ENCODE results near the gene EVPL.

The EVPL gene

GRCh38 chr17:76032073-76032779 lies 5.1 kb upstream of the EVPL start:
- TF ChIP-seq TAF1 (IDR thresholded peaks at IDR 0.05; ENCODE audit: borderline replicate concordance, insufficient read depth, low read length) (no peak), REST (IDR thresholded peaks at IDR 0.05; ENCODE audit: insufficient read depth in 1 of 2, low read depth in 2 of 2, low read length in 2 of 2) (no peak), POLR2AphosphoS5 (IDR thresholded peaks at IDR 0.05; ENCODE audit: low read depth, low read length) (no peak), SIN3A (IDR thresholded peaks at IDR 0.05; ENCODE audit: borderline replicate concordance, insufficient read depth, low read length) (no peak), FOXP2 (optimal IDR thresholded peaks at IDR 0.05; ENCODE audit: borderline replicate concordance, extremely low read depth, extremely low read length, insufficient read depth) (no peak)

- TF ChIP-seq FOXP2 (optimal IDR thresholded peaks at IDR 0.05; ENCODE audit: borderline replicate concordance, extremely low read depth, extremely low read length, insufficient read depth) (no peak), REST (IDR thresholded peaks at IDR 0.05; ENCODE audit: insufficient read depth in 1 of 2, low read depth in 2 of 2, low read length in 2 of 2) (no peak), TAF1 (IDR thresholded peaks at IDR 0.05; ENCODE audit: borderline replicate concordance, insufficient read depth, low read length) (no peak), SIN3A (IDR thresholded peaks at IDR 0.05; ENCODE audit: borderline replicate concordance, insufficient read depth, low read length) (no peak), POLR2AphosphoS5 (IDR thresholded peaks at IDR 0.05; ENCODE audit: low read depth, low read length) (no peak)
Observed at GRCh38 chr17:76026714-76027158, 370 bp downstream of the EVPL start.

GRCh38 chr17:76025294-76025693 lies 1.8 kb downstream of the EVPL start:
- no peak for TF ChIP-seq SIN3A (IDR thresholded peaks at IDR 0.05; ENCODE audit: borderline replicate concordance, insufficient read depth, low read length)
- TF ChIP-seq TAF1 (IDR thresholded peaks at IDR 0.05; ENCODE audit: borderline replicate concordance, insufficient read depth, low read length), result no peak
- no peak for TF ChIP-seq POLR2AphosphoS5 (IDR thresholded peaks at IDR 0.05; ENCODE audit: low read depth, low read length)
- TF ChIP-seq REST (IDR thresholded peaks at IDR 0.05; ENCODE audit: insufficient read depth in 1 of 2, low read depth in 2 of 2, low read length in 2 of 2), result no peak
- TF ChIP-seq FOXP2 (optimal IDR thresholded peaks at IDR 0.05; ENCODE audit: borderline replicate concordance, extremely low read depth, extremely low read length, insufficient read depth), result no peak

GRCh38 chr17:76024353-76024752 lies 2.8 kb downstream of the EVPL start:
- no peak for TF ChIP-seq POLR2AphosphoS5 (IDR thresholded peaks at IDR 0.05; ENCODE audit: low read depth, low read length)
- TF ChIP-seq FOXP2 (optimal IDR thresholded peaks at IDR 0.05; ENCODE audit: borderline replicate concordance, extremely low read depth, extremely low read length, insufficient read depth), result no peak
- no peak for TF ChIP-seq REST (IDR thresholded peaks at IDR 0.05; ENCODE audit: insufficient read depth in 1 of 2, low read depth in 2 of 2, low read length in 2 of 2)
- no peak for TF ChIP-seq TAF1 (IDR thresholded peaks at IDR 0.05; ENCODE audit: borderline replicate concordance, insufficient read depth, low read length)
- TF ChIP-seq SIN3A (IDR thresholded peaks at IDR 0.05; ENCODE audit: borderline replicate concordance, insufficient read depth, low read length), result no peak
